HCT116 (cell line): ENCODE results near the gene MEP1A.

ENCODE experiments used
- POLR2A ChIP-seq: IDR thresholded peaks from 2 replicates; pipeline ENCODE4 v1.7.0; 2011; ENCODE audit warnings: borderline replicate concordance; ENCODE audit not compliant: insufficient read depth, insufficient read length; ENCODE audit errors: extremely low read depth
- RAD21 ChIP-seq: IDR thresholded peaks from 2 replicates; pipeline ENCODE4 v1.6.1; 2012; ENCODE audit warnings: low read depth, mild to moderate bottlenecking
- YY1 ChIP-seq: IDR thresholded peaks from 2 replicates; pipeline ENCODE4 v1.6.1; 2011; ENCODE audit warnings: low read length, low read depth, moderate library complexity, mild to moderate bottlenecking; ENCODE audit not compliant: insufficient replicate concordance; ENCODE audit errors: extremely low read depth
- TF ChIP-seq, protein P1 (sequence below), 3 experiments: fragments of 200-600 bp in 1 of 3; sonication (generic) in 1 of 3; IDR thresholded peaks in 2 of 3; conservative IDR thresholded peaks in 1 of 3; 2 replicates each; pipeline ENCODE4 v1.5.1; 2012 to 2017; ENCODE audit warnings: low read depth in 2 of 3, low read length in 2 of 3, antibody characterized with exemption in 1 of 3, borderline replicate concordance in 1 of 3, control low read depth in 1 of 3, mild to moderate bottlenecking in 1 of 3, mixed read lengths in 1 of 3, mixed run types in 1 of 3, moderate library complexity in 1 of 3; ENCODE audit not compliant: insufficient read depth in 1 of 3

DNA sequence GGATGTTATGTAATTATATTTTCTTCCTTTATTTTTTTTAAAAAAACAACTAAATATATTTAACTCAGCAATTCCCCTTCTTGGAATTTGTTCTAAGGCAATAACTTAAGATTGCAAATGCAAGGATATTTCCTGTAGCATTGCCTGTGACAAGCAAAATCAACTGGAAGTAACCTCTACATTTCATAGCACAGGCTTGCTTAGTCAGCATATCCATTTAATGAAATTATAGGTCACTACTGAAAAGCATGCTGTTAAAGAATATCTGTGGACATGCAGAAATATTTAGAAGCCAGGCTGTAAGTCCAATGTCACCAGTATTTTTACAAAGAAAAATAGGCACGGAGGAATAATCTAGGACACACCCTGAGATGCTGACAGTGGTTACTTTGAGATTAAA is 8.7 kb upstream of the MEP1A start:
- TF ChIP-seq, protein P1, sequence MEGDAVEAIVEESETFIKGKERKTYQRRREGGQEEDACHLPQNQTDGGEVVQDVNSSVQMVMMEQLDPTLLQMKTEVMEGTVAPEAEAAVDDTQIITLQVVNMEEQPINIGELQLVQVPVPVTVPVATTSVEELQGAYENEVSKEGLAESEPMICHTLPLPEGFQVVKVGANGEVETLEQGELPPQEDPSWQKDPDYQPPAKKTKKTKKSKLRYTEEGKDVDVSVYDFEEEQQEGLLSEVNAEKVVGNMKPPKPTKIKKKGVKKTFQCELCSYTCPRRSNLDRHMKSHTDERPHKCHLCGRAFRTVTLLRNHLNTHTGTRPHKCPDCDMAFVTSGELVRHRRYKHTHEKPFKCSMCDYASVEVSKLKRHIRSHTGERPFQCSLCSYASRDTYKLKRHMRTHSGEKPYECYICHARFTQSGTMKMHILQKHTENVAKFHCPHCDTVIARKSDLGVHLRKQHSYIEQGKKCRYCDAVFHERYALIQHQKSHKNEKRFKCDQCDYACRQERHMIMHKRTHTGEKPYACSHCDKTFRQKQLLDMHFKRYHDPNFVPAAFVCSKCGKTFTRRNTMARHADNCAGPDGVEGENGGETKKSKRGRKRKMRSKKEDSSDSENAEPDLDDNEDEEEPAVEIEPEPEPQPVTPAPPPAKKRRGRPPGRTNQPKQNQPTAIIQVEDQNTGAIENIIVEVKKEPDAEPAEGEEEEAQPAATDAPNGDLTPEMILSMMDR (IDR thresholded peaks at IDR 0.05 in 2 of 3, conservative IDR thresholded peaks at IDR 0.05 in 1 of 3; ENCODE audit: borderline replicate concordance in 1 of 3, insufficient read depth in 1 of 3, low read depth in 2 of 3, low read length in 2 of 3): no peak
- TF ChIP-seq RAD21 (no peak), POLR2A (no peak), YY1 (no peak)
